Testis (tissue), 3 donors: ENCODE data around the gene CHST3. TPM values are rescaled to one million over a fixed set of nuclear protein-coding genes. Genes with fewer than 3 reads are reported as not detected.

Source experiments
- DNase-seq: peaks from one replicate; pipeline ENCODE4 v3.0.0-alpha.2; 2019
- H3K27ac ChIP-seq, 2 donors: fragments of 200-600 bp; sonication (generic); one replicate each; pipeline ENCODE4 v1.5.1; 2019
- H3K27me3 ChIP-seq: fragments of 200-600 bp; sonication (generic); one replicate; pipeline ENCODE4 v1.5.1; 2019
- H3K36me3 ChIP-seq: fragments of 200-600 bp; sonication (generic); one replicate; pipeline ENCODE4 v1.5.1; 2017; ENCODE audit warnings: low read depth; ENCODE audit errors: missing control alignments
- H3K4me1 ChIP-seq: fragments of 200-600 bp; sonication (generic); one replicate; pipeline ENCODE4 v1.5.1; 2019
- H3K4me3 ChIP-seq, 2 donors: fragments of 200-600 bp; sonication (generic); one replicate each; pipeline ENCODE4 v1.5.1; 2017 to 2019
- H3K9me3 ChIP-seq: fragments of 200-600 bp; sonication (generic); one replicate; pipeline ENCODE4 v1.5.1; 2017
- CTCF ChIP-seq, 3 experiments: fragments of 450-650 bp in 2 of 3; fragments of 200-600 bp in 1 of 3; sonication (generic) in 1 of 3; IDR thresholded peaks; one replicate each; pipeline ENCODE4 v1.5.1; 2016 to 2019; ENCODE audit warnings: antibody characterized with exemption in 3 of 3, mild to moderate bottlenecking in 2 of 3, moderate library complexity in 1 of 3
- POLR2A ChIP-seq: fragments of 450-650 bp; IDR thresholded peaks from one replicate; pipeline ENCODE4 v1.6.1; 2017; ENCODE audit warnings: antibody characterized with exemption, mild to moderate bottlenecking, moderate library complexity
- WGBS, 2 donors: methylation state at CpG; one replicate each; pipeline ENCODE4 v1.1.5; 2018; 5-methylcytosine and 5-hydroxymethylcytosine counted together
- intact Hi-C: fragments of 100-400 bp; cut with DNase I; formaldehyde crosslinking; loops from one replicate; pipeline ENCODE4 v1.15.1; 2023; ENCODE audit warnings: low total_unique reads
- polyA plus RNA-seq: library from polyadenylated mRNA; stranded (reverse); fragments of 350-450 nt; fragmentation: Illumina TruSeq; extraction: RNeasy Lipid Tissue Mini Kit (QIAGEN cat#74804); gene quantifications from one replicate; pipeline ENCODE4 v1.2.3, GENCODE V29; 2014; ENCODE audit warnings: low read depth, low replicate concordance; ENCODE audit not compliant: insufficient read depth
- total RNA-seq, 2 donors: library from RNA; depleted of rRNA; stranded (reverse); fragments of >200 nt; gene quantifications; one replicate each; pipeline ENCODE4 v1.2.3, GENCODE V29; 2016

The CHST3 gene
- total and polyA plus RNA-seq, 3 donors from 2014 or later, result 55.3 to 218 (median 107) TPM

GRCh38 chr10:72059843-72060822 lies 95.9 kb downstream of the CHST3 start:
- 85 to 88% methylated on average over 19 of the region's 19 CpGs for WGBS, 2 donors
- H3K4me1 ChIP-seq, result peaks cover 17% of the 10 kb centered on the region
- no peak overlapping the region for H3K27ac ChIP-seq
- H3K36me3 ChIP-seq, result no peaks in the 10 kb centered on the region
- intact Hi-C loops, result loop anchor here (10.0 kb wide), 1 partner anchor 155 kb away; the partner anchor contains the start of genes ANAPC16 and ASCC1
- no peaks in the 10 kb centered on the region for H3K27me3 ChIP-seq
- no peak overlapping the region for H3K4me3 ChIP-seq
- no peak for TF ChIP-seq CTCF (IDR thresholded peaks at IDR 0.05)
- no peak for TF ChIP-seq POLR2A
- no peak for DNase-seq
- no peaks in the 10 kb centered on the region for H3K9me3 ChIP-seq

DNA sequence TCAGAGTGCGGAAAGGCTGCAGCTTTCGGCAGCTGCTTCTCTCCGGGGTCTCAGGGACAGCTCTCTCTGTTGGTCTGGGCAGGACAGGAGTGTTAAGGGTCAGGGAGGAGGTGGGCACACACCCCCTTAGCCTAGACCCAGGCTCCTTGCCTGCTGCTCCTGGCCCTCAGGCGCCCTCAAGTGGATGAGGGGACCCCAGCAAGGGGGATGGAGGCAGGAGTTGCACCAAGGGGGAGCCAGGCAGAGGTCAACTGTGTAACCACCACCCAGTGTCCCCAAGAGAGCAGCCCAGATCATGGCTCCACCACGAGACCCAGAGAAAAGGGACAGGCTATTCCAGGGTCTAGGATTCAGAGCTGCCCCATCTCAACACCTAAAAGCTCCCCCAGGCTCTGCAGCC lies 97.3 kb downstream of the CHST3 start:
- Histone ChIP-seq H3K4me1 (peaks cover 30% of the 10 kb centered on the region), H3K27me3 (no peaks in the 10 kb centered on the region), H3K4me3 (no peak overlapping the region), H3K27ac (no peak overlapping the region), H3K9me3 (no peaks in the 10 kb centered on the region), H3K36me3 (no peaks in the 10 kb centered on the region)
- WGBS, 2 donors, result 84 to 97% methylated on average over 5 of the region's 5 CpGs
- TF ChIP-seq CTCF (IDR thresholded peaks at IDR 0.05) (no peak), POLR2A (no peak)
- intact Hi-C loops, result no loop called here
- DNase-seq, result no peak

DNA sequence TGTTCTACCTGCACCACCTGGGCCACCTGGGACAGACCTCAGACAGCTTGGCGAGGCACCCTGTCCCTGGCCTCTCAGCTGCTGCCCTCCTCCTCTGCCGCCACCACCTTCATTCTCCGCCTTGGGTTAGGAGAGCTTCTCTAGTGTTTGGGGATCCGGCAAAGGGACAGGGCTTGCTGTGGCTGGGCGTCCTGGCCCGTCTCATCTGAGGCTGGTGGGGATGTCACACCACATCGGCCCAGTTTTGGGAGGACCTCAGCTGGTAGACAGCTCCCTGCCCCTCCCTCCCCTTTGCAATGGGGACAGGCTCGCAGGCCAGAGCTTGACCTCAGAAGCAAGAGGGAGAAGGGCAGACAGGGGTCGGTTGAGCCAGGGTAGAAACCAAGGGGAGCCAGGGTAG lies 97.7 kb downstream of the CHST3 start:
- Histone ChIP-seq H3K36me3 (no peaks in the 10 kb centered on the region), H3K9me3 (no peaks in the 10 kb centered on the region), H3K27ac (no peak overlapping the region), H3K4me1 (peaks cover 33% of the 10 kb centered on the region), H3K4me3 (no peak overlapping the region), H3K27me3 (no peaks in the 10 kb centered on the region)
- DNase-seq, result no peak
- TF ChIP-seq POLR2A (no peak), CTCF (IDR thresholded peaks at IDR 0.05) (no peak)
- WGBS, 2 donors, result 77 to 84% methylated on average over 9 of the region's 9 CpGs
- intact Hi-C loops, result no loop called here

- no peak overlapping the region for H3K4me3 ChIP-seq
- no peak overlapping the region for H3K27ac ChIP-seq
- 66 to 83% methylated on average over 10 of the region's 10 CpGs for WGBS, 2 donors
- H3K9me3 ChIP-seq, result no peaks in the 10 kb centered on the region
- no peaks in the 10 kb centered on the region for H3K27me3 ChIP-seq
- intact Hi-C loops, result no loop called here
- TF ChIP-seq CTCF (IDR thresholded peaks at IDR 0.05) (no peak), POLR2A (no peak)
- peaks cover 34% of the 10 kb centered on the region for H3K4me1 ChIP-seq
- no peaks in the 10 kb centered on the region for H3K36me3 ChIP-seq
- DNase-seq, result no peak
These were observed 98.2 kb downstream of the CHST3 start for GRCh38 chr10:72062382-72062781.

Other genes with a start within 250 kb of the CHST3 start
- gene C10orf105, start 244.6 kb upstream of the CHST3 start, total RNA-seq, result under 1 TPM; 0.47 to 0.87 TPM
- gene C10orf105, start 244.6 kb upstream of the CHST3 start, polyA plus RNA-seq, result 1.7 TPM
- gene VSIR, start 190.9 kb upstream of the CHST3 start, total RNA-seq, result 10 to 100 TPM; 26.1 to 54.6 TPM
- gene VSIR, start 190.9 kb upstream of the CHST3 start, polyA plus RNA-seq, result 54.4 TPM
- 1,000 to 10,000 TPM; 1,011 to 1,399 TPM for gene PSAP, start 113.1 kb upstream of the CHST3 start, total RNA-seq
- gene PSAP, start 113.1 kb upstream of the CHST3 start, polyA plus RNA-seq, result 1,346 TPM
- gene SPOCK2, start 124.2 kb downstream of the CHST3 start, total RNA-seq, result 100 to 1,000 TPM; 113 to 212 TPM
- gene SPOCK2, start 124.2 kb downstream of the CHST3 start, polyA plus RNA-seq, result 73.6 TPM